Measurements from ENCODE around the gene PTCH2.

The PTCH2 gene

DNA sequence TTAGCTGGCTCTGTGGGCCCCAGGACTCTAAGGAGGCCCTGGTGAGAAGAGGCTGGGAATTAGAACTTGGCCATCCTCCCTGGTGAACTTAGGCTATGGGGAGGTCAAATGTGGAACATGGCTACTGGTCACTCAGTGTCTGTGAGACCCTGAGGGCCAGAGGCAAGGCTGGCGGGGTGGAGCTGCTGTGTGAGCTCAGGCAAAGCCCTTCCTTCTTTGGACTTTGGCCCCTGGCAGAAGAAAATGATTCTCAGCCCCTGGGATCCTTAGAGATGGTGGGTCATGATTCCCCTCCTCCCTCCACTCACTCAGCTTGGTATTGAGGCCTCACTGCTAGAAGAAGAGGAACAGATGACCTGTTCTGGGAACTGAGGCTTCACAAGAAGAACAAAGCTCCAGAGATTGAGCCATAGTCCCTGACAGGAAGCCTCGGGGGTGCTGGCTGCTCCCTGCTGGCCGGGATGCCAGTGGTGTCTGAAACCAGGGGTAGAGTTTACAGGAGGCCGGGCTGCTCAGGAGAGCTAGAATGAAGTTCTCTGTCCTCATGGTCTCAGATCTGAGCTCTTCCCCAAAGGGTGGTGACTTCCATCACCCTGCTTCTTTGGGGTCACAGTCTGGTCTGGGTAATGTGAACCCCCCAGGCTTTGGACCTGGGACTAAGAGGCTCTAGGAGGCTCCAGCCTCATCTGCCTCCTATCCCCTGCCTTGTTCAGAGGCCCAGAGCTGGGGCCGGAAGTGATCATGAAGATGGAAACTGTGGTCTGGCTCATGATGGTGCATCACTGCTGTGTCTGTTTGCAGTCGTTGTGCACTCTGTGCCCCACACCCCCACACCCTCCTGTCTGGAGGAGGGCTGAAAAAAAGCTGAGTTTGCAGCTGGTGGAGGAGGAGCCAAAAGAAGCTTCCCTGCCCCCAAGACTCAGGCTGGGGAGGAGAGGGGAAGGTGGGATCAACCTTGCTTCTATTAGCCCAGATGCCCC, 33.8 kb downstream of the PTCH2 start:
- TF ChIP-seq, protein P1, sequence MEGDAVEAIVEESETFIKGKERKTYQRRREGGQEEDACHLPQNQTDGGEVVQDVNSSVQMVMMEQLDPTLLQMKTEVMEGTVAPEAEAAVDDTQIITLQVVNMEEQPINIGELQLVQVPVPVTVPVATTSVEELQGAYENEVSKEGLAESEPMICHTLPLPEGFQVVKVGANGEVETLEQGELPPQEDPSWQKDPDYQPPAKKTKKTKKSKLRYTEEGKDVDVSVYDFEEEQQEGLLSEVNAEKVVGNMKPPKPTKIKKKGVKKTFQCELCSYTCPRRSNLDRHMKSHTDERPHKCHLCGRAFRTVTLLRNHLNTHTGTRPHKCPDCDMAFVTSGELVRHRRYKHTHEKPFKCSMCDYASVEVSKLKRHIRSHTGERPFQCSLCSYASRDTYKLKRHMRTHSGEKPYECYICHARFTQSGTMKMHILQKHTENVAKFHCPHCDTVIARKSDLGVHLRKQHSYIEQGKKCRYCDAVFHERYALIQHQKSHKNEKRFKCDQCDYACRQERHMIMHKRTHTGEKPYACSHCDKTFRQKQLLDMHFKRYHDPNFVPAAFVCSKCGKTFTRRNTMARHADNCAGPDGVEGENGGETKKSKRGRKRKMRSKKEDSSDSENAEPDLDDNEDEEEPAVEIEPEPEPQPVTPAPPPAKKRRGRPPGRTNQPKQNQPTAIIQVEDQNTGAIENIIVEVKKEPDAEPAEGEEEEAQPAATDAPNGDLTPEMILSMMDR (IDR thresholded peaks at IDR 0.05; ENCODE audit: insufficient read depth, missing control alignments) = no peak
- DNase-seq (ENCODE audit: insufficient read length, low spot score) (no peak), FAIRE-seq (no peak)

GRCh38 chr1:44808063-44808937, 34.8 kb downstream of the PTCH2 start, which contains the start of gene BTBD19:
Gene BTBD19 (plus strand): TSS chr1:44808523. CDS start chr1:44808821, 298 bp downstream.
- DNase-seq (ENCODE audit: insufficient read length, low spot score) (no peak), FAIRE-seq (no peak)
- TF ChIP-seq, protein P1 (IDR thresholded peaks at IDR 0.05; ENCODE audit: insufficient read depth, missing control alignments) = no peak

- FAIRE-seq (no peak), DNase-seq (ENCODE audit: insufficient read length, low spot score) (no peak)
- TF ChIP-seq, protein P1 (IDR thresholded peaks at IDR 0.05; ENCODE audit: insufficient read depth, missing control alignments) = no peak
These were observed 35.5 kb downstream of the PTCH2 start for GRCh38 chr1:44807364-44808062.

DNA sequence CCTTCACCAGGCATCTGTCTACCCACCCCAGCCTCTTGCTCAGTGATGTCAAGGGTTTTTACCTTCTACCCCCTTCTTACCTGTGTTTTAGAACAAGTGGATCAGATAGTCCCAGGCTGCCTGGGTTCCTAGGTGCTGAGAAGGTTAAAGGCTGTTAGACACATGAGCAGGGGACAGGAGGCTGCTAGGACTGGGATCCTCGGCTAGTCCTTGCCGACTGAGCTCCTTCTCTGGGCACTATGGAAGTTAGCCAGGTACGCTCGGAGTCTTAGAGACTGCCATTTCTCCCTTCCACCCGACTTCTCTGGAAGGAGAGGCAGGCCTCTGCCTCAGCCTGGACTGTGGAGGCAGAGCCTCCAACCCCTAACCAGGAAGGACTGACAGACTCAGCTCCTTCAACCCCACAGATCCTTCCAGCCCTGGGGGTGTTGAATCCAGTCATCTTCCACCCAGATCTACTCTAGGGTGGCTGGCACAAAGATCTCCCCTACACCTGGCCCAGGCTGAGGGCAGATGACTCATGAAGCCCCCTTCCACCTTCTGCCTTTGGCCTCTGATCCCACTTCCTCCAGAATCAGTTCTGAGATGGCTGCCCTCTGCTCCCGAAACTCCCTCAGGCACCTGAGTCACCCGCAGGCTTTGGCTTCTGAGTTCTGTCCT, 36.2 kb downstream of the PTCH2 start, which contains the start of gene DYNLT4:
DYNLT4 (minus strand) TSS at position 648 of the 660 bp plus-strand sequence. CDS start 683 bp downstream, outside the sequence.
- TF ChIP-seq, protein P1 (IDR thresholded peaks at IDR 0.05; ENCODE audit: insufficient read depth, missing control alignments) = no peak
- FAIRE-seq = no peak
- DNase-seq (ENCODE audit: insufficient read length, low spot score) = no peak

GRCh38 chr1:44806025-44806703, 36.9 kb downstream of the PTCH2 start:
- no peak for DNase-seq (ENCODE audit: insufficient read length, low spot score)
- TF ChIP-seq, protein P1 (IDR thresholded peaks at IDR 0.05; ENCODE audit: insufficient read depth, missing control alignments) = no peak
- no peak for FAIRE-seq

Measured in D721Med (cell line).